Peyer's patch (tissue), 4 donors: Measurements from ENCODE around the gene JAK1.

Experiments used
- POLR2A ChIP-seq, 2 donors: fragments of 450-650 bp; IDR thresholded peaks; one replicate each; pipeline ENCODE4 v1.5.1; 2017; ENCODE audit warnings: antibody characterized with exemption in 2 of 2, mild to moderate bottlenecking in 2 of 2, moderate library complexity in 2 of 2
- TF ChIP-seq, protein P1 (sequence below), 6 experiments: fragments of 450-650 bp in 4 of 6; fragments of 200-600 bp in 2 of 6; sonication (generic) in 1 of 6; IDR thresholded peaks; one replicate each; pipeline ENCODE4 v1.5.1; 2017 to 2019; ENCODE audit warnings: antibody characterized with exemption in 6 of 6, mild to moderate bottlenecking in 3 of 6, moderate library complexity in 1 of 6

DNA sequence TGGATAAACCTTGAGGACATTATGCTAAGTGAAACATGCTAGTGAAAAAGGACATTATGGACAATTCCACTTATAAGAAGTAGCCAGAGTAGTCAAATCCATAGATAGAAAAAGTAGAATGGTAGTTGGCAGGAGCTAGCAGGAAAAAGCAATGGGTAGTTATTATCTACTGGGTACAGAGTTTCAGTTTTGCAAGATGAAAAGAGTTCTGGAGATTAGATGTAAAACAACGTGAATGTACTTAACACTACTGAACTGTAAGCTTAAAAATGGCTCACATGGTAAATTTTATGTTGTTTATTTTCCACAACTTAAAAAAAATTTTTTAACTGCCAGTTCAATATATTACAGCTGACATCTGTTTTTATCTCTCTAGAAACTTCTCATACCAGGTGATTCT is 19.4 kb downstream of the JAK1 start:
- TF ChIP-seq, protein P1, sequence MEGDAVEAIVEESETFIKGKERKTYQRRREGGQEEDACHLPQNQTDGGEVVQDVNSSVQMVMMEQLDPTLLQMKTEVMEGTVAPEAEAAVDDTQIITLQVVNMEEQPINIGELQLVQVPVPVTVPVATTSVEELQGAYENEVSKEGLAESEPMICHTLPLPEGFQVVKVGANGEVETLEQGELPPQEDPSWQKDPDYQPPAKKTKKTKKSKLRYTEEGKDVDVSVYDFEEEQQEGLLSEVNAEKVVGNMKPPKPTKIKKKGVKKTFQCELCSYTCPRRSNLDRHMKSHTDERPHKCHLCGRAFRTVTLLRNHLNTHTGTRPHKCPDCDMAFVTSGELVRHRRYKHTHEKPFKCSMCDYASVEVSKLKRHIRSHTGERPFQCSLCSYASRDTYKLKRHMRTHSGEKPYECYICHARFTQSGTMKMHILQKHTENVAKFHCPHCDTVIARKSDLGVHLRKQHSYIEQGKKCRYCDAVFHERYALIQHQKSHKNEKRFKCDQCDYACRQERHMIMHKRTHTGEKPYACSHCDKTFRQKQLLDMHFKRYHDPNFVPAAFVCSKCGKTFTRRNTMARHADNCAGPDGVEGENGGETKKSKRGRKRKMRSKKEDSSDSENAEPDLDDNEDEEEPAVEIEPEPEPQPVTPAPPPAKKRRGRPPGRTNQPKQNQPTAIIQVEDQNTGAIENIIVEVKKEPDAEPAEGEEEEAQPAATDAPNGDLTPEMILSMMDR (IDR thresholded peaks at IDR 0.05): no peak
- TF ChIP-seq POLR2A (IDR thresholded peaks at IDR 0.05): no peak
